HG02970 (cell line): ENCODE data around the gene AXIN2.

Source experiments
- ATAC-seq: cut with Tn5 transposase; IDR thresholded peaks from one replicate; pipeline ENCODE4 v1.9.1; 2021; ENCODE audit warnings: mild to moderate bottlenecking, moderate library complexity, moderate number of reproducible peaks; ENCODE audit not compliant: unreplicated experiment, low FRiP score

AXIN2 gene

GRCh38 chr17:65584604-65585521, 23.4 kb upstream of the AXIN2 start:
- ATAC-seq, result no peak

GRCh38 chr17:65583921-65584603, 22.6 kb upstream of the AXIN2 start:
- no peak for ATAC-seq

GRCh38 chr17:65576939-65577338, 15.5 kb upstream of the AXIN2 start:
- ATAC-seq, result no peak

GRCh38 chr17:65573282-65573602, 11.8 kb upstream of the AXIN2 start:
- ATAC-seq, result no peak

- ATAC-seq, result no peak
Observed at GRCh38 chr17:65572581-65573281, 11.3 kb upstream of the AXIN2 start.

GRCh38 chr17:65572186-65572580, 10.7 kb upstream of the AXIN2 start:
- no peak for ATAC-seq

- no peak for ATAC-seq
Observed at GRCh38 chr17:65568918-65569317, 7.5 kb upstream of the AXIN2 start.

GRCh38 chr17:65567566-65567965, 6.1 kb upstream of the AXIN2 start:
- ATAC-seq, result no peak

- no peak for ATAC-seq
Observed at GRCh38 chr17:65565559-65565958, 4.1 kb upstream of the AXIN2 start.

- no peak for ATAC-seq
Observed at GRCh38 chr17:65564793-65565192, 3.3 kb upstream of the AXIN2 start.

- ATAC-seq, result no peak
Observed at GRCh38 chr17:65562206-65562531, 721 bp upstream of the AXIN2 start.

GRCh38 chr17:65560628-65561451, 608 bp downstream of the AXIN2 start:
- ATAC-seq, result peak; percentile 30

- no peak for ATAC-seq
Observed at GRCh38 chr17:65559804-65560627, 1.4 kb downstream of the AXIN2 start.

- no peak for ATAC-seq
Observed at GRCh38 chr17:65559461-65559803, 2.0 kb downstream of the AXIN2 start.

- no peak for ATAC-seq
Observed at GRCh38 chr17:65558683-65559460, 2.6 kb downstream of the AXIN2 start.

GRCh38 chr17:65558311-65558682, 3.2 kb downstream of the AXIN2 start:
- no peak for ATAC-seq

GRCh38 chr17:65557349-65558310, 3.8 kb downstream of the AXIN2 start:
- no peak for ATAC-seq

GRCh38 chr17:65556910-65557348, 4.5 kb downstream of the AXIN2 start:
- ATAC-seq, result no peak
